Hair follicular keratinocyte (primary cell): ENCODE data around the gene L3MBTL3. TPM values are rescaled to one million over a fixed set of nuclear protein-coding genes. Genes with fewer than 3 reads are reported as not detected.

Experiments used
- total RNA-seq: library from RNA; depleted of rRNA; stranded (reverse); fragments of >200 nt; gene quantifications from 2 replicates; pipeline ENCODE4 v1.2.3, GENCODE V29; 2015

Gene L3MBTL3
- 5.8 and 8.4 TPM in 2 replicates for total RNA-seq

DNA sequence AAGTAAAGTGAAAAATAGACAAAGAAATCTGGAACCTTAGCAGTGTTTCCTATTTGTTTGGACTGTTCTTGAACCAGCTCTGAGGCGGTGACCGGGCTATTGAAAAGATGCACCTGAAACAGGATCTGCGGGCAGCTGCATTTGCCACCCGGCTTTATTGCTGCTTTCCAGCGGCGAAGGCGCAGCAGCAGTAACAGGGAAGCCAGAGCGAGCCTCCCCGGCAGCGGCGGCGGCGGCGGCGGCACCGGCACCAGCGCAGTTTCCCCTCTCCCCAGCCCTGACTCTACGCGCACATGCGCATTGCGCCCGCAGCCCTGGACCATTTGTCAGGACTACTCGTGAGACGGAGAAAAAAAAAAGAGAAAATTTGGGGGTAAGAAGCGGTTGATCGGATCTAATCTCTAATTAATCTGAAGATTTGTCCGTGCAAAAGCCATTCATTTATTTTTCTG lies at the start of gene L3MBTL3:
L3MBTL3 (plus strand) TSS at position 290 of the 452 bp plus-strand sequence. CDS start 24,119 bp downstream, outside the sequence.

Other genes with a start within 250 kb of the L3MBTL3 start
- gene TMEM244, start 157.3 kb upstream of the L3MBTL3 start, total RNA-seq, result not detected in 2 replicates
- gene SAMD3, start 204.4 kb downstream of the L3MBTL3 start, total RNA-seq, result 0.16 TPM in 1 of 2 replicates, not detected in the other